A549 treated with CpdA at 1 μM for 4 hours (cell line): ENCODE results near the gene C1QB. TPM values are rescaled to one million over a fixed set of nuclear protein-coding genes. Genes with fewer than 3 reads are reported as not detected.

ENCODE experiments used
- total RNA-seq: library from RNA; stranded (reverse); fragments of 200-300 nt; extraction: Qiagen RNA extraction; gene quantifications from 5 replicates; pipeline ENCODE4 v1.2.3, GENCODE V29; 2022; ENCODE audit warnings: low read depth

C1QB gene
- total RNA-seq: not detected in 5 replicates

GRCh38 chr1:22652881-22653316 is at the start of gene C1QB:
Gene C1QB, plus strand, starts transcription at chr1:22653236. Its CDS starts 6,227 bp downstream, at chr1:22659463.

GRCh38 chr1:22636353-22636752 is 16.7 kb upstream of the C1QB start, which contains the start of gene C1QA:
Gene C1QA, plus strand, starts transcription at chr1:22636628. Its CDS starts 989 bp downstream, at chr1:22637617.

GRCh38 chr1:22643381-22643780 is 9.7 kb upstream of the C1QB start, which contains the start of gene C1QC:
Gene C1QC, plus strand, starts transcription at chr1:22643633. Its CDS starts 391 bp downstream, at chr1:22644024.

GRCh38 chr1:22710701-22711049 is 57.6 kb downstream of the C1QB start, which contains the start of gene EPHB2:
Gene EPHB2, plus strand, starts transcription at chr1:22710839. Its CDS starts 144 bp downstream, at chr1:22710983.

Other genes starting within 250 kb of the C1QB start
- gene ZBTB40, start 201.4 kb upstream of the C1QB start, total RNA-seq: 5.6 to 6.5 TPM (median 5.9 TPM) in 5 replicates
- 0.01 to 0.03 TPM in 2 of 5 replicates, not detected in the others for gene EPHA8, start 89.7 kb upstream of the C1QB start, total RNA-seq
- not detected in 5 replicates for gene C1QA, start 16.6 kb upstream of the C1QB start, total RNA-seq
- gene C1QC, start 9.6 kb upstream of the C1QB start, total RNA-seq: not detected in 5 replicates
- 44.5 to 64.1 TPM (median 52.7 TPM) in 5 replicates for gene EPHB2, start 57.6 kb downstream of the C1QB start, total RNA-seq